ENCODE results near the gene TFDP2. TPM values are rescaled to one million over a fixed set of nuclear protein-coding genes. Genes with fewer than 3 reads are reported as not detected.
A peak's percentile ranks its signal among the peaks of the same experiment; 100 is the strongest.
"Not testable (repeated sequence)": the region's sequence is repeated elsewhere in the genome, so short reads cannot be mapped to it uniquely, and the experiment has no call there.

Gene TFDP2
- total RNA-seq, 1 donor from 2014 or later: 106 TPM

DNA sequence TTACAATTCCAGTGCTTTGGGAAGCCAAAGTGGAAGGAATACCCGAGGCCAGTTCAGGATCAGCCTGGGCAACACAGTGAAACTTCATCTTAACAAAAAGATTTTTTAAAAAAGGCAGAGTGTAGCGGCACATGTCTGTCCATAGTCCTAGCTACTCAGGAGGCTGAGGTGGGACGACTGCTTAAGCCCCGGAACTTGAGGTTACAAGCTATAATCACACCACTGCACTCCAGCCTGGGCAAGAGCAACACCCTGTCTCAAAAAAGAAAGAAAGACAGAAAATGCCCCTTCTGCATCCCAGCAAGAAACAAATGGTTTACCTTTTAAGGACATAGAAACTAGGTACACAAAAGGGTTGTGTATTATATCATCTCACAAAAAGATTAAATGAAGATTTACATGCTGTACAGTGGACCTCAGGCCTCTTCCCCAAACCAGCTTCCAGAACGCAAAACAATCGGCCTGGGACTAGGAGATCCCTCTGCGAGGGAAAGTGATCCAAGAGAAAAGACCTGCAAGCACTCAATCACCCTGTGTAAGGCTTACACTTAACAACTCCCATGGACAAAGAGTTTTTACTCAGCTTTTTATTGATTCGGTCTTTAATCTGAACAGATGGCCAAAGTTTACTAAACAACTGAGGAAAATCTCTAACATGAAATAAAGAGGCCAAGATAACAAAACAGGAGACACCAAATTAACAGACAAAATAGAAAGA is 21.2 kb downstream of the TFDP2 start:
- no peak for DNase-seq (ENCODE audit: low spot score)

DNA sequence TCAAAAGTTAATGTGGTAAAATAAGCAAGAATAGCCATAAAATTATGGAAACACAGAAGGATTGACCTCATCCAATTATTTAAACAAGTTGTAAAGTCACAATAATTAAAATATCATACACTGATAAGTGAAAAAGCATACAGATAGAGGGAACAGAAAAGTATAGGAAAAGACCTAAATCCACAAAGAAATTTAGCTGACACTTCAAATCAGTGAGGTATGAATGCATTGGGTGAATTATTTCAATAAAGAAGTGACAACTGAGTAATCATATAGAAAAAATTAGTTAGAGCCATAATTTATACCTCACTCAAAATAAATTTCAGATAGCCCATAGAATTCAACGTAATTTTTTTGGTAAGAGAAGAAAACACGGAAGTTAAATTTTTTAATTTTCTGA is 25.1 kb downstream of the TFDP2 start:
- no peak for DNase-seq (ENCODE audit: low spot score)

DNA sequence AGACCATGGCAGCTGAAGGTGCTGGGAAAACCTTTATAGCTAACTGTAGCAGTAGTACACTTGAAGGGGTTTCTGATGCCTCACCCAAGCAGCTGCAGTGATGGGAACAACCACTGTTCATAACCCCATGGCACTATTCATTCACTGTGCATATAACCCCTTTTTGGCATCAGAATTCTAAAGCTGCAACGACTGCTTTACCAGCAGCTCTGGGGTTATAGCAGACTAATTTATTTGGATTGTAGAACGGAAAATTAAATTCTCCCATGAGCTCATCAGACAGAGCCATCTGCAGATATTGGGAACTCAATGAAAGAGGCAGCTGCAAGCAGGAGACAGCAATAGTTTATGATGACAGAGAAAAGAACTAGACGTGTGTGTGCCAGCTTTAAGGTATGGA is 28.6 kb downstream of the TFDP2 start:
- no peak for DNase-seq (ENCODE audit: low spot score)

DNA sequence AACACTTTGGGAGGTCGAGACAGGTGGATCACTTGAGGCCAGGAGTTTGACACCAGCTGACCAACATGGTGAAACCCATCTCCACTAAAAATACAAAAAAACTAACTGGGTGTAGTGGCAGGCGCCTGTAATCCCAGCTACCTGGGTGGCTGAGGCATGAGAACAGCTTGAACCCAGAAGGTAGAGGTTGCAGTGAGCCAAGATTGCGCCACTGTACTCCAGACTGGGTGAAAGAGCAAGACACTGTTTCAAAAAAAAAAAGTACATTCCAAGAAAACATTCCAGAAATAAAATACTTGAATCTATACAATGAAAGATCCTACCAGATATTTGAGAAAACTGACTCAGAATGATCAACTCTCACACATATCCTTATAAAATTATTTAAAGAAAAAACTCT is 30.4 kb downstream of the TFDP2 start:
- DNase-seq (ENCODE audit: low spot score): no peak

DNA sequence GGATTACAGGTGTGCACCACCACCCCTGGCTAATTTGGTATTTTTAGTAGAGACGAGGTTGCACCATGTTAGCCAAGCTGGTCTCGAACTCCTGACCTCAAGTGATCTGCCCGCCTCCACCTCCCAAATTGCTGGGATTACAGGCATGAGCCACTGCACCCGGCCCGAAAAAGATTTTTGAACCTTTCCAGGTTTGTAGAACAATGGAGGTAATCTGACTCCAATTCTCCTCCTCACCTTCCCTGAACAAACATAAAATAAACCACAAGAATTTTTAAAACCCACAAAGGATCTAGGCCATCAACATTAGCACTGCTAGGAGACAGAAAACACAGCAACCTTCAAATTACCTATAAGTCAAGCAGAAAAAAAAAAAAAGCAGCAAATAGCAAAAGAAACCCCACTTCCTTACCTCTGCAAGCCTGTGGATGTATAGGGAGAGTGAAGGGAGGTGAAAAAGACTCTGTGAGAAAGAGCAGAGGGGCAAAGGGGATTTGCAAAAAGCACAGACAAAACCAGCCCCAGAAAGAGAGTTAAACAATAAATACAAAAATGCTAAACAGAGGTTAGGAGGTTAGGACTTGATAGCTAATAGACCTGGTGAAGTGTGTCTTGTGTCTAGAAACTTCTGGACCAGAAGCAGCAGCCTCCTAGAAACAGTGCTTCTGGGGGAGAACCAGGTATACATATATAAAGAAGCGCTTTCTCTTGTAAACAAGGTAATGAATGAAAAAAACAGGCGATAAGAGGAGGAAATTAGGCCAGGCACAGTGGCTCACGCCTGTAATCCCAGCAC is 32.1 kb downstream of the TFDP2 start:
- no peak for DNase-seq (ENCODE audit: low spot score)

DNA sequence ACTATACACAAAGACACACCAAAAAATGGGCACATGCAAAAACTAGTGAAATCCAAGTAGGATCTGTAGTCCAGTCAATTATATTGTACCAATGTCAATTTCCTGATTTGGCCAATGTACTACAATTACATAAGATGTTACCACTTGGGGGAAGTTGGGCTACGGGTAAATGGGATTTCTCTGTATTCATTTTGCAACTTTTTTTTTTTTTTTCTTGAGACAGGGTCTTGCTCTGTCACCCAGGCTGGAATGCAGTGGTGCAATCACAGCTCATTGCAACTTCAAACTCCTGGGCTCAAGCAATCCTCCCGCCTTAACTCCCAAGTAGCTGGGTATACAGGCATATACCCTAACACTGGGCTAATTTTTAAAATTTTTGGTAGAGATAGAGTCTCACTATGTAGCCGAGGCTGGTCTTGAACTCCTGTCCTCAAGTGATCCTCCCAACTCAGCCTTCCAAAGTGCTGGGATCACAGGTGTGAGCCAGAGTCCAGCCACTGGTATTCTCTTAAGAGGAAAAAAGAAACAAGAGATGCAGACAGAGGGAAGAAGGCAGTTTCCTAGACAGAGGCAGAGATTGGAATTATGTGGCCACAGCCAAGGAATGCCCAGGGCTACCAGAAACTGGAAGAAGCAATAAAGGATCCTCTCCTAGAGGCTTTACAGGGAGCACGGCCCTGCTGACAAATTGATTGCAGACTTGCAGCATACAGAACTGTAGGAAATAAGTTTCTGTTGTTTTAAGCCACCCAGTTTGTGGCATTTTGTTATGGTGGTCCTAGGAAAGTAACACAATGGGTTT is 33.3 kb downstream of the TFDP2 start:
- DNase-seq (ENCODE audit: low spot score): no peak

DNA sequence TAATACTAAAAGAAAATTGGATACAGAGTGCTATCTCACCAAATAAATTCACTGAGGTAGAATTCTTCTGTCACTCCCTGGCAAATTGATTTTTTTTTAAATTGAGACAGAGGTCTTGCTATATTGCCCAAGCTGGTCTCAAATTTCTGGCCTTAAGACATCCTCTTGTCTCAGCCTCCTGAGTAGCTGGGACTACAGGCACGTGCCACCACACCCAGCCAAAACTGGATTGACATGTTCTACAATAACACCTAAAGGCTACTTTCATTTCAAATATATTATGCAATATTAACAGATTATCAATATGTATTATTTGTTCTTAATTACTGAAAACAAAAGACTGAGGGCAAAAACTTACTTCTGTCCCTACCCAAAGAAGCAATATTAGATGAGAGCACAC is 36.7 kb downstream of the TFDP2 start:
- no peak for DNase-seq (ENCODE audit: low spot score)

DNA sequence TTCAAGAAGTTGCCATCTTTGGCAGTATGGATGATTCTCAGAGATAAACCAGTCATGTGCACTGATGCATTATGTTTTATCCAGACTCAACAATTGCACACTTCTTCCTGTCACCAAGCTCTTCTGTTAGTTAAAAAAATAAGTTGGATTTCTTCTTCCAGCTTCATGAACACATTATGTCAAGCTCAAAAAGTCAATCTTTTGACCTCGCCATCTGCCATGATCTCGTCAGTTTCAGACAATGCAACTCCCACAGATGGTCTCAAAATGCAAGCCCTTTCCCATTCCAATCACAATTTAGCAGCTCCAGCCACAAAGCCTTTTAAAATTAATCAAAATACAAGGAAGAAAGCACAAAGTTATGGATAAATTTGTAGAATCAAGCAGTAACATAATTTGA is 42.8 kb downstream of the TFDP2 start:
- DNase-seq (ENCODE audit: low spot score): no peak

DNA sequence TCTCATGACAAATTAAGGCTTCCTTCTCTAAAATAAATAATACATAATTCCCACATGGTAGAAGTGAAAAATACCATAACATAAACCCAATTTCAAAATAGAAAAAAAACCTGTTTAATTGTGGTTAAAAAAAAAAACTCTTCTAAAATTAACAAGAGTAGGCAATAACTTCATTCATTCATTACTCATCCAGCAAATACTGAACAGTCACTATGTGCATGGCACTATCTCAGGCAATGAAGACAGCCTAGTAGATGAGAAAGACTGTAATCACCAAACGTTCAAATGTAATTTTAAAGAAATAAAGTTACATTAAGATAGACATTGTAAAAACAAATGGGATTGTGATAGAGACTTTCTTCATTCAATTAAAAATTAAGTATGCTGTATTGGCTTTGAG is 43.4 kb downstream of the TFDP2 start:
- no peak for DNase-seq (ENCODE audit: low spot score)

DNA sequence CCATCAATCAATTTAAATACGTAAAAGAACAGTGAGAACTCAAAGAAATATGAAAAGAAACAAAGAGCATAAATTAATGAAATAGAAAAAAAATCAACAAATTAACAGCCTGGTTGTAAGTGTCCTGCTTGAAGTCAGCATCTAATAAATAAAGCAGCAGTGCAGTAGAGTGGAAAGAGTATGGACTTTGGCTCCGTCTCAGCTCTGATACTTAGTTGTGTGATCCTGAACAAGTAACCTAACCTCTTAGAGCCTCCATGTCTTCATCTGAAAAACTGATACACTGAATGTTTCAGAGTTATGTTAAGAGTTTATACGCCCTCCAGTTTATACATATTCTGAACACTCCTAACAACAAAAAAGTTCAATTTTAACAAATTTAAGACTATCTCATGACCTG is 44.6 kb downstream of the TFDP2 start:
- DNase-seq (ENCODE audit: low spot score): no peak

DNA sequence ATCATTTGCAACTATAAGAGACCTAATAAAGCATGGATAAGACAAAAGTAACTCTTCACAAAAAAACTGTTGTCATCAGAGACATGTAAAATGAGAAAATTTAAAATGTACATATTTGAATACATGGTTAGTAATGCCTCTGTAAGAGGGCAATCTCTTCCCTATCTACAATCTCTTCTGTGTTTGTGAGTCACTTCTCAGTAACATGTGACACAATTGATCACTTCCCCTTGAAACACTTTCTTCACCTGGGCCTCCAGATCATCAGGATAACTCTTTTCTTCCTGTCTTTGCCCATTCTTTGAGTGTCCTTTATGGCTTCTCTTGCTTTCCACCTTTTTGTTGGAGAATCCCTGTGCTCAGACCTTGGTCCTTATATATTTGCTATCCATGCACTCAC is 50.4 kb downstream of the TFDP2 start:
- no peak for DNase-seq (ENCODE audit: low spot score)

DNA sequence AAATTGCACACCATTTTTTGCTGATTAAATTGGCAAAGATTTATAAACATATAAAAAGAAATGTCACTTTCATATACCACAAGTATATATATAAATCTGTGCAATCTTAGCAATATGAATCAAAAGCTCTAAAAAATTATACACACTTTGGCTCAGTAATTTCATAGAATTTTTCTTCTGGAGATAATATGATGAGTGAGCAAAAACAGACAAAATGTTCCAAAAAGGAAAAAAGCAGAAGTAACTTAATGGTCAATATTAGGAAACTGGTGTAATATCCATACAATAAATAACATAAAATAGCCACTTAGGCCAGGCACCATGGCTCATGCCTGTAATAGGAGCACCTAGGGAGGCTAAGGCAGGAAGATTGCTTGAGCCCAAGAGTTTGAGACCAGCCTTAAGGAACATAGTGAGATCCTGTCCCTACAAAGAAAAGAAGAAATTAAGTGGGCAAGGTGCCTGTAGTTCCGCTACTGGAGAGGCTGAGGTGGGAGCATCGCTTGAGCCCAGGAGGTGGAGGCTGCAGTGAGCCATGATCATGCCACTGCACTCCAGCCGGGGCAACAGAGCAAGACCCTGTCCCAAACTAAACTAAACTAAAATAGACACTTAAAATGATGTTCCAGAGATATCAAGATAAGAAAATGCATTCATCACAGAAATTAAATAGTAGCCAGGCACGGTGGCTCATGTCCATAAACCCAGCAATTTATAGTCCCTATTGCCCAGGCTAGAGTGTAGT is 52.1 kb downstream of the TFDP2 start:
- DNase-seq (ENCODE audit: low spot score): no peak

DNA sequence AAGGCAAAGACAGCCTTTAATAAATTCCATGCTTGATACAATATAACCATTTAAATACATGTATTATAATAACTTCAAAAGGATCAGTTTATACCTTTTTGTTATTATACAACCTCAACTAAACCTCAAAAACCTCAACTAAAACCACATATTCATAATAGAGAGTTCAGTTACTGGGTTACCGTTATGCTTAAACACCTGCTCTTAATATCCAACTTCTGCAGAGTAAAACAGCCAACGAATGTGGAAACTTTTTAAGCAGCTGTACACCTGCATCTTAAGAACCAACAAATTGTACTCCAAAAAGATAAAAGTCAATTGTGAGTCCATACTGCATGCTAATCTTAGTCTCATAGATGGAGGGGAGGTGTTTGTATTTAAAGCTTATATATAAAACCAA is 53.5 kb downstream of the TFDP2 start:
- DNase-seq (ENCODE audit: low spot score): no peak

DNA sequence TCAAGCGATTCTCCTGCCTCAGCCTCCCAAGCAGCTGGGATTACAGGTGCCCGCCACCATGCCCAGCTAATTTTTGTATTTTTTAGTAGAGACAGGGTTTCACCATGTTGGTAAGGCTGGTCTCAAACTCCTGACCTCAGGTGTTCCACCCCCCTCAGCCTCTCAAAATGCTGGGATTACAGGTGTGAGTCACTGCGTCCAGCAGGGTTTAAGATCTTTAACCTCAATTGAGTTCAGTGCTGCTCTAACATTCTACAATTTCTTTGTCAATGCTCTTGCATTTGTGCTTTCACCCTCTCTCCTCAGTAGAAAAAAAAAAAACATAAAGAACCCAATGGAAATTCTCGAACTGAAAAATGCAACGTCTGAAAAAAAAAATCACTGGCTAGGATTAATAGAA is 60.4 kb downstream of the TFDP2 start:
- DNase-seq (ENCODE audit: low spot score): not testable (repeated sequence)

DNA sequence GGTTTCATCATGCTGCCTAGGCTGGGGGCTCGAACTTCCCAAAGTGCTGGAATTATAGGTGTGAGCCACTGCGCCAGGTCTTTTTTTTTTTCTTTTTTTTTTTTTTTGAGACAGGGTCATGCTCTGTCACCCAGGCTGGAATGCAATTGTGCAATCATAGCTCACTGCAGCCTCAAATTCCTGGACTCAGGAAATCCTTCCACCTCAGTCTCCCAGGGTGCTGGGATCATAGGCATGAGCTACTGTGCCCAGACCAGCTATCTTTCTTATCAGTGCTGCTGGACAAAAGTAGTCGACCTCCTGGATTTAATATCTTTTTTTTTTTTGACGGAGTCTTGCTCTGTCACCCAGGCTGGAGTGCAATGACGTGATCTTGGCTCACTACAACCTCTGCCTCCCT is 60.8 kb downstream of the TFDP2 start:
- no peak for DNase-seq (ENCODE audit: low spot score)

DNA sequence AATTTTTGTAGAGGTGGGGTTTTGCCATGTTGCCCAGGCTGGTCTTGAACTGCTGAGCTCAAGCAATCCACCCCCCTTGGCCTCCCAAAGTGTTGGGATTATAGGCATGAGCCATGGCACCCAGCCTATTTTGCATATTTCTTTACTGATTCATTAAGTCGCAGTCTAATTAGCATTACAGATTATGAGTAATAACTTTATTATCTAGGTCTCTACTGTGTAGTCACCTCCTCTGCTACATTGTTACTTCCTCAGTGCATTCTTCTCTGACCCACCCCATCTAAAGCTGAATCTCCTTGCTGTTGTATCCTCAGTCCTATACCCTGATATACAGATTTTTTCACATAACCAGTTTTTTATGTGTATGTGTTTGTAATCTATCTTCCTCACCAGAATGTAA is 61.7 kb downstream of the TFDP2 start:
- DNase-seq (ENCODE audit: low spot score): no peak

DNA sequence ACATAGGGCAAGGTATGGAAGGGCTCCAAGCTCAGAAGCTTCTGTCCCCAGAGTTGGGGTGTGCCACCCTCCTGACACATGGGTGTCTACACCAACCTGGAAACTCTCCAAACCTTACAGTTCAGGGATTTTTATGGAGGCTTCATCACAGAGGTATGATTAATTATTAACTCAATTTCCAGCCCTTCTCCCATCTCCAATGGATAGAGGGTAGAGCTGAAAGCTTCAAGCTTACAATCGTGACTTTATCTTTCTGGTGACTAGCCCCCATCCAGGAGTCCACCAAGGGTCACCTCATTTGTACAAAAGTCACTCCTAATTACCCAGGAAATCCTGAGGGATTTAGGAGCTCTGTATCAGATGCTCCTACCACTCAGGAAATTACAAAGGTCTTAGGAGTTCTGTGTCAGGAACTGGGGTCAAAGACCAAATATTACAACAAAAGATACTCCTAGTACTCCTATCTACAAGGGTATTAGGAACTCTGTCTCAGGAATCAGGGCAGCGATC is 62.7 kb downstream of the TFDP2 start:
- DNase-seq (ENCODE audit: low spot score): peak; percentile 52

DNA sequence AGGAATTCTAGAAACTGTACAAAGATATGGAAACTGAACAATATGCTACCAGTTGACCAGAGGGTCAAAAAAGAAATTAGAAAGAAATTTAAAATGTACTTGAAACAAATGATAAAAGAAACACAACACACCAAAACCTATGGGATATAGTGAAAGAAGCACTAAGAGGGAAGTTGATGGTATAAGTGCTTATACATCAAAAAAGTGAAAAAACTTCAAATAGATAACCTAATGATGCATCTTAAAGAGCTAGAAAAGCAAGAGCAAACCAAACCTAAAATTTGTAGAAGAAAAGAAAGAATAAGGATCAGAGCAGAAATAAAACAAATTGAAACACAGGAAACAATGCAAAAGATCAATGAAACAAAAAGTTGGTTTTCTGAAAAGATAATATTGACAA is 68.2 kb downstream of the TFDP2 start:
- DNase-seq (ENCODE audit: low spot score): no peak

DNA sequence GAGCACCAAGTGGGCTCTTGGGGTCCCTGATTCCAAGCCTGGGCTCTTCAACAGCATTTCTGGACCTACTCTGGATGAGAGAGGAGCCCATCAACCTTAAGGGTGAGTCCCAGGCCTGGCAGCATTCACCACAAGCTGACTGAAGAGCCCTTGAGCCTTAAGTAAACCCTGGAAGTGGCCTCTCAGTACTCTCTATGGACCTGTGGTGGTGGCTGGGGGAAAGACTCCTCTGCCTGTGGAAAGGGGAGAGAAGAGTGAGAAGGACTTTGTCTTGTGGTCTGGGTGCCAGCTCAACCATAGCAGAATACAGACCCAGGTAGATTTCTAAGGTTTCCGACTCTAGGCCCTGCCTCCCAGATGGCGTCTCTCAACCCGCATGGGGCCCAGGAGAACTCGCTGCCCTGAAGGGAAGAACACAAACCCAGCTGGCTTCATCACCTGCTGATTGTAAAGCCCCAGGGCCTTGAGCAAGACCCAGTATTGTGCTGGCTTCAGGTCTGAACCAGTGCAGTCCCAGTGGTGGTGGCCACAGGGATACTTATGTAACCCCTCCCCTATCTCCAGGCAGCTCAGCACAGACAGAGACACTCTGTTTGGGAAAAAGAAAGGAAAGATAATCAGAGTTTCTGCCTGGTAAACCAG is 71.4 kb downstream of the TFDP2 start:
- no peak for DNase-seq (ENCODE audit: low spot score)

DNA sequence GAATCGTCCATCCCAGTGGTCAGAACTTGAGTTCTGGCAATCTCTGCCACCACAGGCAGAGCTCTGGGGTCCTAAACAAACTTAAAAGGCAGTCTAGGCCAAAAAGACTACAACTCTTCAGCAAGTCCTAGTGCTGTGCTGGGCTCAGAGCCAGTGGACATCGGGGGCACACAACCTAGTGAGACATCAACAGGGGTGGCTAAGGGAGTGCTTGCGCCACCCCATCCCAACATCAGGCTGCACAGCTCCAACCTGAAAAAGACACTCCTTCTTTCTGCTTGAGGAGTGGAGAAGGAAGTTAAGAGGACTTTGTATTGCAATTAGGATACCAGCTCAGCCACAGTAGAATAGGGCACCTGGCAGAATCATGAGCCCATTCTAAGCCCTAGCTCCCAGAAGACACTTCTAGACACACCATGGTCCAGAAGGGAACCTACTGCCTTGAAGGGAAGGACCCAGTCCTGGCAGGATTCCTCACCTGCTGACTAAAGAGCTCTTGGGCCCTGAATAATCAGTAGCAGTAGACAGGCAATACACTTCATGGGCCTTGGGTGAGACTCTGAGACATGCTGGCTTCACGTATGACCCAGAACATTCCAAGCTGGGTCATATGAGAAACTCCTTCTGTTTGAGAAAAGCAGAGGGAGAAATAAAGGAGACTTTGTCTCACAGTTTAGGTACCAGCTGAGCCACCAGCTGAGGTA is 72.0 kb downstream of the TFDP2 start:
- DNase-seq (ENCODE audit: low spot score): no peak

DNA sequence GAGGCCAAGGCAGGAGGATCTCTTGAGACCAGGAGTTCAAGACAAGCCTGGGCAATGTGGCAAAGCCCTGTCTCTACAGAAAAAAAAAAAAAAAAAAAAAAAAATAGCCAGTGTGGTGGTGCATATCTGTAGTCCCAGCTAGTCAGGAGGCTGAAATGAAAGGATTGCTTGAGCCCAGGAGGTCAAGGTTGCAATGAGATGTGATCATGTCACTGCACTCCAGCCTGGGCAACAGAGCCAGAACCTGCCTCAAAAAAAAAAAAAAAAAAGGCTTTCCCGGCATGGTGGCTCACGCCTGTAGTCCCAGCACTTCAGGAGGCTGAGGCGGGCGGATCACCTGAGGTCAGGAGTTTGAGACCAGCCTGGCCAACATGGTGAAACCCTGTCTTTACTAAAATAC is 73.7 kb downstream of the TFDP2 start:
- DNase-seq (ENCODE audit: low spot score): not testable (repeated sequence)
